Measurements from ENCODE around the gene TBATA. TPM values are rescaled to one million over a fixed set of nuclear protein-coding genes. Genes with fewer than 3 reads are reported as not detected.

The TBATA gene
- total and polyA plus RNA-seq, 2 of the 8 experiments (the other 6 are each of a cell fraction or from before 2014, with no cell fraction given), result not detected

DNA sequence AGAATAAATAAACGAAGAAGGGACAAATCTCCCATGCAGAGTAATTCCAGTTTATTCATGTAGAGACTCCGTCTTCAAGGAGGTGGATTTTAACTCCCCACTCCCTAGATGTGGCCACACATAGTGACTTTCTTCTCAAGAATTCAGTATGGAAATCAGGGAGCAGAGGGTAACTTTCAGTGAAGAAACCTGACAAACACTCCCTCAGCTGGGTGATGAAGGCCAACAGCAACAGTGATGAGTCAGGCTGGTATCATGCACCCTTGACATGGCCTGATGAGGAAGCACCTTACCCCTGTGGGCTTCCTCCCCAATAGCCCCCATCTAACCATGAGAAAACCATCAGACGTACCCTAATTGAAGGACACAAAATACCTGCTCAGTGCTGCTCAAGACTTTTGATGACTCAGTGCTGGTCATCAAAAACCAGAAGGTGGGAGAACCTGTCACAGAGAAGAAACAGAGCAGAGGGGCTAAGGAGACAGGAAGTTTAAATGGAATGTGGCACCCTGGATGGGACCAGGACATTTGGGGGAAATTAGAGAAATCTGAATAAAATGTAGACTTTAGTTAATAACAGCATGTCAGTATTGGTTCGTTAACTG lies 62.3 kb downstream of the TBATA start (continued):
- no peak for TF ChIP-seq CHD7 (IDR thresholded peaks at IDR 0.05; ENCODE audit: insufficient replicate concordance, low read length)
- TF ChIP-seq NRF1 (IDR thresholded peaks at IDR 0.05; ENCODE audit: low read depth, low read length), result no peak
- TF ChIP-seq KDM5A (IDR thresholded peaks at IDR 0.05; ENCODE audit: low read length), result no peak
- TF ChIP-seq, protein P1, sequence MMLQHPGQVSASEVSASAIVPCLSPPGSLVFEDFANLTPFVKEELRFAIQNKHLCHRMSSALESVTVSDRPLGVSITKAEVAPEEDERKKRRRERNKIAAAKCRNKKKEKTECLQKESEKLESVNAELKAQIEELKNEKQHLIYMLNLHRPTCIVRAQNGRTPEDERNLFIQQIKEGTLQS (IDR thresholded peaks at IDR 0.05; ENCODE audit: insufficient read depth, low read depth, low read length), result no peak
- TF ChIP-seq SAP30 (IDR thresholded peaks at IDR 0.05; ENCODE audit: insufficient read depth, insufficient replicate concordance, low read length), result no peak
- TF ChIP-seq CEBPB (IDR thresholded peaks at IDR 0.05; ENCODE audit: low read depth, low read length), result no peak
- TF ChIP-seq BCL11A (IDR thresholded peaks at IDR 0.05; ENCODE audit: low read depth in 2 of 2, low read length in 2 of 2), result no peak
- TF ChIP-seq SIRT6 (IDR thresholded peaks at IDR 0.05; ENCODE audit: low read length), result no peak
- no peak for TF ChIP-seq RFX5 (IDR thresholded peaks at IDR 0.05; ENCODE audit: borderline replicate concordance, low read depth, low read length)

Data from H1 (cell line).